ENCODE data around the gene MYO19.
"Not testable (repeated sequence)": the region's sequence is repeated elsewhere in the genome, so short reads cannot be mapped to it uniquely, and the experiment has no call there.

- TF ChIP-seq EZH2 (IDR thresholded peaks at IDR 0.05; ENCODE audit: insufficient read depth, poor library complexity, severe bottlenecking); EZH2phosphoT487 (IDR thresholded peaks at IDR 0.05; ENCODE audit: insufficient read depth, low read depth): not testable (repeated sequence)
Observed at GRCh38 chr17:36449997-36450396, 84.7 kb downstream of the MYO19 start.

All from GM23248 (cell line).